Tongue (tissue), 2 donors: Measurements from ENCODE around the gene SYTL3. TPM values are rescaled to one million over a fixed set of nuclear protein-coding genes. Genes with fewer than 3 reads are reported as not detected.
"Not testable (repeated sequence)": the region's sequence is repeated elsewhere in the genome, so short reads cannot be mapped to it uniquely, and the experiment has no call there.

Experiments used
- DNase-seq: peaks from one replicate; pipeline ENCODE4 v3.0.0-alpha.2; 2015
- total RNA-seq: library from RNA; depleted of rRNA; stranded (reverse); fragments of >200 nt; gene quantifications from one replicate; pipeline ENCODE4 v1.2.3, GENCODE V29; 2014

The SYTL3 gene, protein sequence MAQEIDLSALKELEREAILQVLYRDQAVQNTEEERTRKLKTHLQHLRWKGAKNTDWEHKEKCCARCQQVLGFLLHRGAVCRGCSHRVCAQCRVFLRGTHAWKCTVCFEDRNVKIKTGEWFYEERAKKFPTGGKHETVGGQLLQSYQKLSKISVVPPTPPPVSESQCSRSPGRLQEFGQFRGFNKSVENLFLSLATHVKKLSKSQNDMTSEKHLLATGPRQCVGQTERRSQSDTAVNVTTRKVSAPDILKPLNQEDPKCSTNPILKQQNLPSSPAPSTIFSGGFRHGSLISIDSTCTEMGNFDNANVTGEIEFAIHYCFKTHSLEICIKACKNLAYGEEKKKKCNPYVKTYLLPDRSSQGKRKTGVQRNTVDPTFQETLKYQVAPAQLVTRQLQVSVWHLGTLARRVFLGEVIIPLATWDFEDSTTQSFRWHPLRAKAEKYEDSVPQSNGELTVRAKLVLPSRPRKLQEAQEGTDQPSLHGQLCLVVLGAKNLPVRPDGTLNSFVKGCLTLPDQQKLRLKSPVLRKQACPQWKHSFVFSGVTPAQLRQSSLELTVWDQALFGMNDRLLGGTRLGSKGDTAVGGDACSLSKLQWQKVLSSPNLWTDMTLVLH
- 9.9 TPM for total RNA-seq

DNA sequence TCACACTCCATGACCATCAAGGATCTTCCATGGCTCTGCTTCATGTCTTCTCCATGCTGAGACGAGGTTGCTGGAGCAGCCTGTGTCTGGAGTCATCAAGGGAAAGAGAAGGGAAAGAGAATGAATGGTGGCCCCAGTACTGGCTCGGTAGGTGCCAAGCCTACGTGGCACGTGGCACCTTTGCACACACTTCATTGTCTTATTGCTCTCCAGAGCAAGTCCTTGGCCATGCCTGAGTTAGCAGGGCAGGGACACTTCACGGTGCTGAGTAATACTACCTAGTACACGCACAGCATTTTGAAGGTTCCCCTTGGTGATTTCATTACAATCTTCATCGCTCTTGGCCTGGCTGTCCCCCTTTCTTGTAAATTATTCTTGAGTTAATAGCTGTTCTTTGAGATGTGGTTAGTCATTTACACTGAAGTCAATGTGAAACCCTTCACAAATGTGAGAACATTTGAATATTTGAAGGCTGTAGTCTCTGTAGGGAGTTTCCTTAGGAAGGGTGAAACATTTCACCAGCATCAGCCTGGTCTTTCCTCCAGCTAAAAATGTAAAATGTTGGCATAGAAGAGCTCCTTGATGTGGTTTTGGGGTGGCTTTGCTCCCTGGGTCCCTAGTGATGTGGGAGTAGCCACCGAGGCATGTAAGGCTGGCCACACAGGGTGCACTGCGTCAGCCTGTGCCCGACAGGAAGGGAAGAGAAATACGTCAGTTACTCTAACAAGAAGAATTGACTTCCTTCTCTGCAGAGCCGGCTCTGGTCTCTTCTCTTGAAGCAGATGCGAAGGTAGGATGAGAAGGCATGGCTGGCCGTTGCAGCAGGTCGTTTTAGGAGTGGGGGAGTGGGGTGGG is at the start of gene SYTL3:
TSS of gene SYTL3 (plus strand) at position 766 of the 855 bp plus-strand sequence. CDS start 13,215 bp downstream, outside the sequence.
- DNase-seq = no peak

DNA sequence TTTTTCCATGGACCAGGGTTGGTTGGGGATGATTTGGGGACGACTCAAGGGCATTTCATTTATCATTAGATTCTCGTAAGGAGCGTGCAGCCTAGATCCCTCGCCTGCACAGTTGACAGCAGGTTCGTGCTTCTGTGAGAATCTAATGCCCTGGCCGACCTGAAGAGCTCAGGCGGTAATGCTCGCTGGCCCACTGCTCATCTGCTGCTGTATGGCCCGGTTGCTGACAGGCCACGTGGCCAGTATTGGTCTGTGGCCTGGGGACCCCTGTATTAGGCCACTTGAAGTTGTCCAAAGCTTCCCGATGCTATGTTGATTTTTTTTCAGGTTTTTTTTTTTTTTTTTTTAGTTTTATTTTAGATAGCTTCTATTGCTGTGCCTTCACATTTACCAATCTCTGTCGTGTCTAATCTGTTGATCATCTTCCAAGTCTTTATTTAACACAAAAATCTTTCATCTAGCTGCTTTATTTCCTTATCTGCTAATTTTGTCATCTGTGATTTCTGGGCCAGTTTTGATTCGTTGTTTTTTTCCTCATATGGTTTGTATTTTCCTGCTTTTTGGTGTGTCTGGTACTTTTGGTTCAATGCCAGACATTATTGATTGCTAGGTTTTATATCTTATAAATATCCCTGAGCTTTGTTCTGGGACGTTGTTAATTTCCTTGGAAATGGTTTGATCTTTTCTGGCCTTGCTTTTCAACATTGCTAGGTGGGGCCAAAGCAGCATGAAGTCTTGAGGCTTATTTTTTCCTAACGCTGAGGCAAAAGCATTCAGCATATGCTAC is 46.4 kb upstream of the SYTL3 start:
- DNase-seq = no peak

DNA sequence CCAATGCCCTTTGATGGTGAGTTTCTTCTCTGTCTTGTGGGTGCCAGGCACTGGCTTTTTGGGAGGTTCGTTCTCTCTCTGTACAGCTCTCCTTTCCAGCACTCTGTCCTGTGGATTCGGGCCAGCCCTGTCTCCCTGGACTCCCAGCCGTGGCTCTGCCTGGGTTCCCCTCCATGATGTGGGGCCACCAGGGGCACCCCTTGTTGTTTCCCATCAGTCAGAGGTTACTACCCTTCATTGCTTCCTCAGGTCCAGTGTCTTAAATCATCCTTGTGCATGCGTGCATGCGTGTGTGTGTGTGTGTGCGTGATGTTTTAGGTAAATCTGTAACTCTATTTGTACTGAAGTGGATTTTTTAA is 45.8 kb upstream of the SYTL3 start:
- no peak for DNase-seq

DNA sequence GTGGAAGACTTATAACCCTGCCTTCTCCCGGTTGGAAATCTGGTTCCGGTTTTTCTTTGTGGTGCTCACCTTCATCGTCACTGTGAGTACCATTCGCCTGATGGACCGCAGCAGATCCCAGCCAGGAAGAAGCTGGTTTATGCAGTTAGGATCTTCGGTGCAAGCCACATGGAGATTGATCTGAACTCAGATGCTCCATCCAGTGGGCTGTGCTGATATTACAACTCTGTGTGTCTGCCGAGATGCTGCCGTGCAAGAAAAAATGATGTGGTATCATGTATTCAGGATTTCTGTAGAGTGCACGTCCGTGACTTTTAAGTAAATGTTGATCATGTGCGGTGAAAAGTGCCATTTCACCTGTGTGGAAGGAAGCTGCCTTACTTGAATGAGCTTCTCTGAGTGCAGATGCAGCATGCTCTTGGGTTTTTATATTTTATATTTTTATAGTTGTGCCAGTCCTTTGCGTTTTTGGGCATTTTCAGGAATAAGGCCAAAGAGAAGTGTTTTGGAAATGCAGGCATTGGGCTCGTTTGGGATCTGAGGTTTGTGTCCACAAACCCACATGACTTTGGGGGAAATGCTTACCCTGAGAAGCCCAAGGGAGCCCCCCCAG is 44.5 kb upstream of the SYTL3 start:
- DNase-seq = peak; percentile 86

DNA sequence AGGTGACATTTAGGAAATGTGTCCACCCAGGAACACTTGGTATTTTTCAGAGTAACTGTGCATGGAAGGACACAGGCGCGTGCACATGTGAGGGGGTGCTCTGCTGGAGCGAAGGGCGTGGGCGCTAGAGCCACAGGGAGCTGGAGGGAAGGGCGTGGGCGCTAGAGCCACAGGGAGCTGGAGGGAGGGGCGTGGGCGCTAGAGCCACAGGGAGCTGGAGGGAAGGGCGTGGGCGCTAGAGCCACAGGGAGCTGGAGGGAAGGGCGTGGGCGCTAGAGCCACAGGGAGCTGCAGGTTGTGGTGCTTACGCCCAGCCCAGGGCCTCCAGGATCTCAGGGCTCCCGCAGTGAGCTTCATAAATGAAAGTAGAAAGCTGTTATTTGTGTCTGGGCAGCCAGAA is 43.8 kb upstream of the SYTL3 start:
- DNase-seq = not testable (repeated sequence)

DNA sequence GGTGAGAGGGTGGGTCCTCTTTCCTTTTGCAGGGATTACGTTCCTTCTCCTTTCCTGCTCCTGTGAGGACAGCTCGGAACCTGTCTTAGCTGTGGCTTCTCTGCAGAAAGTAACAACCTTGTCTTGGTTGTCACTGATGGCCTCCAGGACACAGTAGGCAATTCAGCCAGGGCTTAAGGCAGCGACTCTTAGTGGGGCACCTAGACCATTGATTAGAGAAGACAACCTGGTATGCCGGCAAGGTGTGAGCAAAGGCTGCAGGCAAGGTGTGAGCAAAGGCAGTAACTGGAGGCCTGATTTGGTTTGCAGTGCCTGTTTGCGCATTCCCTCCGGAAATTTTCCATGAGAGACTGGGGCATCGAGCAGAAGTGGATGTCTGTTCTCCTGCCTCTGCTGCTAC is 42.9 kb upstream of the SYTL3 start:
- no peak for DNase-seq

DNA sequence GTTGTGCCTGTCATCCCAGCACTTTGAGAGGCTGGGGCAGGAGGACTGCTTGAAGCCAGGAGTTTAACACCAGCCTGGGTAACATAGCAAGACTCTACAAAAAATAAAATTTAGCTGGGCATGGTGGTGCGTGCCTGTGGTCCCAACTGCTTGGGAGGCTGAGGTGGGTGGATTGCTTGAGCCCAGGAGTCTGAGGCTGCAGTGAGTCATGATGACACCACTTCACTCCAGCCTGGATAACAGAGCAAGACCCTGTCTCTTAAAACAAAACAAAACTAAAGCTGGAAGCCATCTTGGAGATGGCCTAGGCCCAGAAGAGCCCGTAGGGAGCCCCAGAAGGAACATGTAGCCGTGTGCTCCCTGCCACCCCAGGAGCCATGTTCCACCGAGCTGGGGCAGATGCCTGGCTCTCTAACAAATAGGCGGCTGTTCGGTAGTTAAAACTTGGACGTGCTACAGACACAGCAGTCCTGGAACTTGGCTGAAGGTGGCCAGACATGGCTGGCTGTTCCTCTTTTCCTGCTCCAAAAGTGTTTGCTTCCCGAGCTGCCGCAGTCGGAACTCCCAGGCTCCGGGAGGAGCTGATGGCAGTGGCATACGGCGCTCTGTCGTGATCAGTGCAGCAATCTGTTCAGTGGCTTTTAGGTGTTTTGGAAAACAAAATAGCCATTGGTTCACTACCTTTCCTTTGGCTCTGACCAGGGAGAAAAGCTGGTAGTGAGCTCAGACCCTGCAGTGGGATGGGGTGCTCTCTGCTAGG is 42.3 kb upstream of the SYTL3 start:
- DNase-seq = no peak

DNA sequence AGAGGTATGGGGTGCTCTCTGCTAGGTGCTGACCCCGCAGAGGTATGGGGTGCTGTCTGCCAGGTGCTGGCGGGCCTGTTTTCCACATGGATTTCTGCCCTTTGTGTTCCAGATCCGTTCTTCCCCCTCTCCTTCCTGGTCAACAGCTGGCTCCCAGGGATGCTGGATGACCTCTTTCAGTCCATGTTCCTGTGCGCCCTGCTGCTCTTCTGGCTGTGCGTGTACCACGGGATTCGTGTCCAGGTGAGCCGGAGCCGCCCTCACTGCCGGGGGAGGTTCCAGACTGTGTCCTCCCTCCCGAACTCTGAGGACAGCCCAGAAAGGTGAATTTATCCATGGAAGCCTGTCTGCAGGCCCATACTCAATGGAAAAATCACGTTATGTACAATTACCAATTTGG is 41.6 kb upstream of the SYTL3 start:
- no peak for DNase-seq

DNA sequence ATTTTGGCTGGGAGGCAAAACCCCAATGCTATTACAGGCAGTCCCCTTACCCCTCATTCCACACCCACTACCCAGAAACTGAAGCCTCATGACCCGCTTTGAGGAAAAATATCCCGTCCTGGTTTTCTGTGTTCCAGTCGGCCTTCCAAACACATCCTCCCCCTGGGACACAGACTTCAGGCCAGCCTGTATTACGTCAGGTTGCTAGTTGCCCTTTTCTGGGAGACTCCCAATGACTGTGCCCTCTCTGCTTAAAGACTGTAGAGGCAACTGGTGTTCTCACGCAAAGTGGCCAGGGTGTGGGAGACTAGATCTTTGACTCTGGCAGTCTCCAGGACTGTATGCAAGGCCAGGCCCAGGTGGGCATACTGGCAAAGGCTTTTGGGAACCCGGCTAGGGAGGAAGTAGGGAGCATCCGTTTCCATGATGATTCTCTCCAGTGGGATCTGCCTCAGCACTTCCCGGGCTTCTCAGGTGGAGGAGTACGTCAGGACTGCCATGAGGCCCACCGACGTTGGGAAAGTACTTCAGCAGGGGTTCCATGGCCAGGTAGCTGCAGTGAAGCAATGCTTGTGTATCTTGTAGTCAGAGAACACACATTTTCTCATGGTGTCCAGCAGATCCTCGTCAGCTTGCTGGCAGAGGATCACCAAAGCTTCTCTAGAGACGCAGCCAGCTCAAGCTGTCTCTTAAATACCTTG is 40.2 kb upstream of the SYTL3 start:
- DNase-seq = no peak

DNA sequence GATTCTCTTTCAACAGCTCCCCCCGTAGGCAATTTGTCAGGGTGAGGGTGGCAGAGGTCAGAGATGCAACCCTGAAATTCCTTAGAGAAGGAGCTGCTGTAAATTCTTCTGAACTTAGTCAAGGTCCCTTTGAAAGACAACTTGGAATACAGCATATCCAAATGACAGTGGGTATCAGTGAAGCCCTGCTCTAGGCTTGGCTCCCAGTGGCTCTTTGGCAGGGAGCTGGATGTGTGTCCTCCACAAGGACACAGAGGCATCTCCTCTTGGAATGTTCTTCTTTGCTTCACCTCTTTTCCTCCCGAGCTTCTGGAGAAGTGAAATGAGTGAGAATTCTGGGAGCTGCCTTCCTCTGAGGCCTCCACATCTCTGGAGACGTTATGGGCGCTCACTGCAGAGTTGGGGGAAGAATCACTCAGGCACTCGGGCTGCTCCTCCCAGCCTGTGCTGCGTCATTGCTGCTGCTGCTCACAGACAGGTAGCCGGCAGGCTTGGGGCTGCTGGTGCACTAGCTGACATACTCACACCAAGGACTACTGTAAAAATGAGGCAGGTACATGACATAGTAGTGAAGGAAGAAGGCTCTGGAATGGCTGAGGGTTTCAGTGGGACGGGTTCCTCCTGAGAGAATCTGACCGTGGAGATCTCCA is 39.4 kb upstream of the SYTL3 start:
- DNase-seq = no peak

DNA sequence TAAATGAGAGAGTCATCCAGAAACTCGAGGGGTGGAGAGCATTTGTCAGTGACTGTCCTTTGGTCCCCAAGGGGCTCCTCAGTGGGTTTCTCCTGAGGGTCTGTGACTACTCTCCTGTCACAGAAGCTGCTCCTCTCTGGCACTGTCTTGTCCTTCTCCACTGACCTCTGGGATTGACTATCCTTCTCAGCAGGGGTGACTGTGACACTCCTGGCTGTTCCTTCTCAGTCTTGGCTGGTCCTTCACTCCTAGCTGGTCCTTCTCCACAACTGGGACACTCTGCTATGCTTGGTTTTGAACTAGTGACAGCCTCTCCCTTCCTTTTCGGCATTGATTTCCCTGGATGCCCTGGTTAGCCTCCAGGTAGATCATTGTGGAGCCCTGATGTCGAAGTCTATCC is 38.8 kb upstream of the SYTL3 start:
- no peak for DNase-seq

DNA sequence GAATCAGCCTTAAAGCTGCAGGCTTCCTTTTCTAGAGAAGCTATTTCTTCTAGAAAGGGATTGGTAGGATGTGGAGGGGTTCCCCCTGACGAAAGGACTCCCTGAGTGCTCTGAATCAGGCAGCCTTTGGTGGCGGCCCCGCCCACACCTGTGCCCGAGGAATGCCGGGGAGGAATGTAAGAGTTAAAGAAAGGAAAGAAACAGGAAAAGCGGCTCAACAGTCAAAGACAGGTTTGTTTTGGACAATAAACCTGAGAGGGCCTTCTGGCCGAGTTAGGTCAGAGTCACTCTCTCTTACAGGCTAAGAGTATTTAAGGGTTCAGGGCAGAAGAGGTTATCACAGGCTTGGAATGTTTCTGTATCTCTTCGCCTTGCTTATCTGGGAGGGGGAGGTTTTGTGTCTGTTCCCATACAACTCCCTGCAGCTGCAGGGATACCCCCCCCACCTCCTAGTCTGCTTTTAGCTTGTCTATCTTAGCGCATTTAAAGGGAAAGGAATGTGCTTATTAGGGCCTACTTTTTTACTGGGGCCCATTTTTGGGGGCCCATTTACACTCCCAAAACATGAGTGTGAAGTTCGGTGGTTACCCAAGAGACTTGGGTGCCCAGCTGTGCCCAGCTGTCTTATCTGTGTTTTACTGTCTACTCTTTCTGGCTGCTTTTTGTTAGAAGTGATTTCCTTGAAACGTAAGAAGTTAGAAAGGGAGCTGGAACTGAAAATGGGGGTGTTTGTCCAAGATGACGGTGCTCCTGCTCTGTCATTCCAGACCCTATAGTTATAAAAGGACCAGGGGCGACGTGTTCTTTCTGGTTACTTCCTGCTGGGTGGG is 38.1 kb upstream of the SYTL3 start:
- DNase-seq = no peak

DNA sequence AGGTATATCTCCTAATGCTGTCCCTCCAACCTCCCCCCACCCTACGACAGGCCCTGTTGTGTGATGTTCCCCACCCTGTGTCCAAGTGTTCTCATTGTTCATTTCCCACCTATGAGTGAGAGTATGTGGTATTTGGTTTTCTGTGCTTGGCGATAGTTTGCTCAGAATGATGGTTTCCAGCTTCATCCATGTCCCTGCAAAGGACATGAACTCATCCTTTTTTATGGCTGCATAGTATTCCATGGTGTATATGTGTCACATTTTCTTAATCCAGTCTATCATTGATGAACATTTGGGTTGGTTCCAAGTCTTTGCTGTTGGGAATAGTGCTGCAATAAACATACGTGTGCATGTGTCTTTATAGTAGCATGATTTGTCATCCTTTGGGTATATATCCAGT is 35.2 kb upstream of the SYTL3 start:
- not testable (repeated sequence) for DNase-seq

DNA sequence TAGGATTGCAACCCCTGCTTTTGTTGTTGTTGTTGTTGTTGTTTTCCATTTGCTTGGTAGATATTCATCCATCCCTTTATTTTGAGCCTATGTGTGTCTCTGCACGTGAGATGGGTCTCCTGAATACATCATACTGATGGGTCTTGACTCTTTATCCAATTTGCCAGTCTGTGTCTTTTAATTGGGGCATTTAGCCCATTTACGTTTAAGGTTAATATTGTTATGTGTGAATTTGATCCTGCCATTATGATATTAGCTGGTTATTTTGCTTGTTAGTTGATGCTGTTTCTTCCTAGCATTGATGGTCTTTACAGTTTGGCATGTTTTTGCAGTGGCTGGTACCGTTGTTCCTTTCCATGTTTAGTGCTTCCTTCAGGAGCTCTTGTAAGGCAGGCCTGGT is 31.6 kb upstream of the SYTL3 start:
- not testable (repeated sequence) for DNase-seq

DNA sequence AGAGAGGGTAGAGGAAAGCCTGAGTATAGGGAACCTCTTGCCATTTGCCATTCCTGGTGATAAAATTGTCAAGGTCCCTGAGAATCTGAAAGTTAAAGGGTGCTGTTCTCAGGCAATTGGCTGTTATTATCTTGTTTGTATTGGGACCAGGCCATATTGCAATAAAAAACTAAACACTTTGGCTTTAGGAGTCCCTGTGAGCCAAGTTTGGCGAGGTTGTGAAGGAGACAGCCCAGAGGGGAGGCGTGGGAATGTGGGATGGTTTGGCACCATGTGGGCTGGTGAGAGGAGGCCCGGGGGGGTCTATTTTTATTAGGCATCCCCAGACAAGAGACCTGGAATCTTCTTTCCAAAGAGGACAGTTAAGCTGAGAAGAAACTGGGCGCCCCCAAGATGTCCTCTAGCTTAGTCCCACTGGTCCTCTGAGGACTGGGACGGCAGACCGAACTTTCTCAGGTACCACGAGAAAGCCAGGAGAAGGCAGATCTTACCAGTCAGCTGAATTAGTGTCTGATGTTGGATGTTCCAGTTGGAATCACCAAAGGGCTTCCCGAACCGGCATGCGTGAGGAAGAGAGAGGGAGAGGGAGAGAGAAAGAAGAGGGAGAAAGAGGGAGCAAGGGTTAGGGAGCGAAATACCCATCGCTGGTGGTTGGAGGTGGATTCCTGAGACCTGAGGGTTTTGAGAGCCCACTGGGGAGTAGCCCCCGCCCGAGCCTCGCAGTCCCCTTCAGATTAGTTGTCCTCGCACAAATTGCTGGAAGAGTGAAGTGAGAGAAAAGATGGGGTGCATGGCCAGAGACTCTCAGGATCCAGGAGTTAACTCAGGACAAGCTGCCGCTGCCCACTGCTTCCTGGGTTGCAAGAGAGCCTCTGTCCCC is 29.7 kb upstream of the SYTL3 start:
- no peak for DNase-seq

DNA sequence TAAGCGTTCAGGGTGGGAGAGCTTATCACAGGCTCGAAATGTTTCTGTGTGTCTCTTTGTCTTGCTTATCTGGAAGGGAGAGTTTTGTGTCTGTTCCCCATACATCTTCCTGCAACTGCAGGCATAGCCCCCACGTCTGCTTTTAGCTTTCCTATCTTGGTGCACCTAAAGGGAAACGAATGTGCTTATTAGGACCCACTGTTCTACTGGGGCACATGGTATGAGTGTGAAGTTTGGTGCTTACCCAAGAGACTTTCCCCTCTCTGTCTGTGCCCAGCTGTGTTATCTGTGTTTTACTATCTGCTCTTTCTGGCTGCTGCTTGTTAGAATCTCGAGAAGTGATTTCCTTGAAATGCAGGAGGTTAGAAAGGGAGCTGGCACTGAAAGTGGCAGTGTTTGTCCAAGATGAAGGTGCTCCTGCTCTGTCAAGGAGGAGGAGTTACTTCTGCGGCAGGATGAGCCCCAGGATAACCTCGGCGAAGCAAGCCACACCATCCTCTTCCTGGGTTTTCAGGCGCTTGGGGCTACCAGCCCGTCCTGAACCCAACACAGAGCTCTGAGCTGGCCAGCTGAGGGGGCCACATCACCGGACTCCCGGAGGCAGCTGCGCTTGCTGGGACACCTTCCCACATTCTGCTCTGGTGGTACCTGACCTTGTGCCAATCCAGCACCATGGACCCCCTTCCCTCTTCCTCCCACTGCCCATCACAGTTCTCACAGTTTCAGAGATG is 28.7 kb upstream of the SYTL3 start:
- DNase-seq = no peak
